ENCODE data around the gene TIMM17B. TPM values are rescaled to one million over a fixed set of nuclear protein-coding genes. Genes with fewer than 3 reads are reported as not detected.

The TIMM17B gene
- total and polyA plus RNA-seq, 2 of the 8 experiments (the other 6 are each of a cell fraction or from before 2014, with no cell fraction given) = 77.8 to 246 TPM

- WGBS, 2 experiments (ENCODE audit: extremely low coverage in 1 of 2, insufficient coverage in 1 of 2, insufficient read length in 1 of 2, insufficient replicate concordance in 2 of 2, low coverage in 1 of 2, low lambda C conversion rate in 2 of 2, missing lambda C conversion rate in 1 of 2) = 0% methylated on average over 2 of the region's 2 CpGs; no CpG with 5 or more reads in 1 of the 2 experiments
- POLR2A ChIA-PET (ENCODE audit: partially characterized antibody) = interaction anchor here (0.6 to 30.9 kb wide), 15 partner anchors 6 to 297 kb away, joined by 3 to 572 read pairs (median 3); partner anchors contain the start of genes GRIPAP1, OTUD5, PIM2 and PQBP1
- Histone ChIP-seq H3K18ac (ENCODE audit: extremely low read depth, low read length) (no peak overlapping the region; the same call in 1 of the 2 replicates), H3K4me2 (ENCODE audit: insufficient read depth in 1 of 2, low read depth in 2 of 2, low read length in 2 of 2) (peak overlapping the region; percentile 61 to 62), H2BK120ac (replicated peaks; ENCODE audit: low read depth, low read length) (peak overlapping the region; percentile 98), H2AFZ (ENCODE audit: low read length) (no peak overlapping the region), H3K4me1 (replicated peaks in 1 of 4; ENCODE audit: control insufficient read depth in 3 of 4, insufficient read depth in 4 of 4, low read length in 3 of 4) (peaks cover 0 to 18% (median 8%) of the 10 kb centered on the region in 4 experiments; a peak in 5 of 7 replicates), H3K27ac (ENCODE audit: low read depth, low read length) (peak overlapping the region; percentile 75), H2BK12ac (ENCODE audit: low read depth, low read length) (no peak overlapping the region; the same call in 1 of the 2 replicates), H3K23ac (ENCODE audit: insufficient read length) (no peak overlapping the region), H2BK20ac (ENCODE audit: low read length) (no peak overlapping the region), H3K9me3 (ENCODE audit: insufficient read depth in 2 of 2, low read depth in 1 of 2, low read length in 1 of 2) (no peaks in the 10 kb centered on the region), H4K5ac (ENCODE audit: insufficient read length, low read depth, low read length) (peak overlapping the region; percentile 66), H2AK5ac (ENCODE audit: low read depth, low read length) (no peak overlapping the region), H4K91ac (replicated peaks; ENCODE audit: insufficient read length, low read length) (peak overlapping the region; percentile 73), H2BK15ac (ENCODE audit: low read length) (no peak overlapping the region), H4K20me1 (replicated peaks in 1 of 2; ENCODE audit: control insufficient read depth in 1 of 2, insufficient read depth in 2 of 2, low read length in 2 of 2) (no peaks in the 10 kb centered on the region), H3K4ac (replicated peaks; ENCODE audit: insufficient read length, low read depth, low read length) (no peak overlapping the region), H3K36me3 (ENCODE audit: control insufficient read depth in 2 of 4, insufficient read depth in 4 of 4, low read length in 3 of 4) (peaks cover 0 to 42% (median 18%) of the 10 kb centered on the region in 4 experiments; a peak in 6 of 8 replicates), H3K56ac (replicated peaks; ENCODE audit: insufficient read length, low read depth, low read length) (peak overlapping the region; percentile 87), H3K79me1 (ENCODE audit: low read depth, low read length) (no peaks in the 10 kb centered on the region), H3K23me2 (ENCODE audit: low read depth, low read length) (no peaks in the 10 kb centered on the region), H3K27me3 (replicated peaks in 1 of 4; ENCODE audit: control insufficient read depth in 3 of 4, extremely low read depth in 1 of 4, insufficient read depth in 3 of 4, low read length in 3 of 4) (no peaks in the 10 kb centered on the region), H3K4me3 (ENCODE audit: extremely low read depth in 1 of 4, insufficient read depth in 2 of 4, low read depth in 3 of 4, low read length in 4 of 4) (peak overlapping the region; percentile 2 to 54 (median 14); a peak in 5 of 8 replicates), H3K79me2 (ENCODE audit: control insufficient read depth in 1 of 2, insufficient read depth in 2 of 2, low read length in 2 of 2) (peaks cover 0 to 20% of the 10 kb centered on the region in 2 experiments; a peak in 2 of 4 replicates), H2BK5ac (ENCODE audit: low read depth, low read length) (peak overlapping the region; percentile 97), H3K9ac (replicated peaks in 1 of 4; ENCODE audit: extremely low read depth in 1 of 4, low read depth in 3 of 4, low read length in 3 of 4) (peak overlapping the region in 1 of 4 experiments; percentile 4; a peak in 1 of 7 replicates), H3K14ac (ENCODE audit: insufficient read length) (no peak overlapping the region), H4K8ac (ENCODE audit: extremely low read depth, insufficient read depth, low read length) (no peak overlapping the region)
- FAIRE-seq = peak; percentile 99
- CTCF ChIA-PET (ENCODE audit: partially characterized antibody) = interaction anchor here (0.8 to 2.3 kb wide), 6 partner anchors 9 to 166 kb away, joined by 3 to 20 read pairs (median 4); partner anchors contain the start of gene SLC35A2
- no peak for DNase-seq (ENCODE audit: low read depth in 1 of 2, low spot score in 2 of 2)
- TF ChIP-seq NANOG (IDR thresholded peaks at IDR 0.05; ENCODE audit: insufficient read depth, low read depth, low read length, poor library complexity, severe bottlenecking) (peak; percentile 70), EGR1 (IDR thresholded peaks at IDR 0.05; ENCODE audit: borderline replicate concordance, low read depth, low read length) (no peak), SP1 (IDR thresholded peaks at IDR 0.05; ENCODE audit: low read depth, low read length) (peak; percentile 64; the same call in 1 of the 2 replicates), SIN3A (conservative IDR thresholded peaks at IDR 0.05 in 1 of 2, IDR thresholded peaks at IDR 0.05 in 1 of 2; ENCODE audit: low read depth in 1 of 2, low read length in 2 of 2) (0 out of 4 replicates have a peak, but pooled peaks of 1 of the 2 experiments have one; percentile 31), SP2 (IDR thresholded peaks at IDR 0.05; ENCODE audit: low read length) (no peak), CREB1 (IDR thresholded peaks at IDR 0.05) (no peak), PHF8 (conservative IDR thresholded peaks at IDR 0.05; ENCODE audit: low read depth, low read length) (no peak), JUN (IDR thresholded peaks at IDR 0.05; ENCODE audit: low read depth, low read length) (no peak), TEAD4 (IDR thresholded peaks at IDR 0.05; ENCODE audit: low read depth, low read length) (no peak), POLR2AphosphoS5 (IDR thresholded peaks at IDR 0.05; ENCODE audit: low read depth, low read length) (no peak), RFX5 (IDR thresholded peaks at IDR 0.05; ENCODE audit: borderline replicate concordance, low read depth, low read length) (no peak), SIRT6 (IDR thresholded peaks at IDR 0.05; ENCODE audit: low read length) (no peak)
Measured at GRCh38 chrX:48927736-48928382, 30.3 kb upstream of the TIMM17B start.
